Myocyte (in vitro differentiated cells): ENCODE data around the gene CDKN2B-AS1. TPM values are rescaled to one million over a fixed set of nuclear protein-coding genes. Genes with fewer than 3 reads are reported as not detected.

Experiments used
- DNase-seq: peaks from one replicate; pipeline ENCODE4 v3.0.0-alpha.2; 2012; ENCODE audit warnings: low read depth
- total RNA-seq: library from RNA; depleted of rRNA; stranded (reverse); fragments of >200 nt; gene quantifications from 2 replicates; pipeline ENCODE4 v1.2.3, GENCODE V29; 2014

Gene CDKN2B-AS1
- total RNA-seq, 1 donor from 2014 or later, result 2.3 TPM

DNA sequence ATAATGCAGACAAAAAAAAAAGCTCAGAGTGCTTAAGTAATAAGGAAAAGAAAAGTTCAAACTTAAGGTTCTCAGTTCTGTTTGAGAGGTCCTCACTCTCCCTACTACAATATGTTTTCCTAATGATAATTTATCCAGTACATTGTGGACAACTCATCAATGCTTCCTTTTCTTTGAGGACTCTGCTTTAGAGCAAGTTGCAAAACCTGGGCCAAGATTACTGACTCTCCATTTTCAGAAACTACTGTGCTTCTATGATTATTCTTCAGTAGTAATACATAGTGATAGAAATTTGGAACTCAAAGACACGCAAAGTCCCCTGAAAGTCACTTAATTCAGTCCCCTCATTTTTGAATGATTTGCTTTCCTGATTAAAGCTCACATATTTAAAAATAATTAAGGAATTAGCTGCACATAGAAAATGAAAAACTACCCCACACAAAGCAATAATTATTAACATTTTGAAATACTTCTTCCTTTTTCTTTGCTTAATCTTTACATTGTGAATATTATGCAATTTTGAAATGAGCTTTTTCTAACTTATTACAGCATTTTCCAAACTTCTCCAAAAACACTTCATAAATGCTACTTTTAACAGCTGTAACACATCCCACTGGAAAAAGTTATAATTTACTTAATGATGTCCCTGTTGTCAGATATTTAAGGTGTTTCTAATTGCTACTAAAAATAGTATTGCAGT is 11.6 kb upstream of the CDKN2B-AS1 start:
- no peak for DNase-seq

DNA sequence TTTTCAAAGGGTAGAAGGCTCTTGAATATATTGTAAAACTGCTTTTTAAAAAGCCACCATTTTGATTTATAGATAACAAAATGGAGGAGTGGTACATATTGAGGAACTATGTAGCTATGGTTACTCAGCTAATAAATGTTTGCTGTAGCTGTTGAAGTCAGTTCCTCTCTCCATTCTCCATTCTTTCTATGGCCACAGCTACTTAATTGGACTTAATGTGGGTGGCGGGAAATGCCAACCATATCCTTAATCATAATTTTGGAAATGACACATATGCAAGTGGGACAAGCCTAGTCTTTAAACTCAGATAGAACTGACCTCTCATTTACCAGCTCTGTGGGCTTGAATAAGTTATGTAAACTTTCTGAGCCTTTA is 11.0 kb upstream of the CDKN2B-AS1 start:
- no peak for DNase-seq

DNA sequence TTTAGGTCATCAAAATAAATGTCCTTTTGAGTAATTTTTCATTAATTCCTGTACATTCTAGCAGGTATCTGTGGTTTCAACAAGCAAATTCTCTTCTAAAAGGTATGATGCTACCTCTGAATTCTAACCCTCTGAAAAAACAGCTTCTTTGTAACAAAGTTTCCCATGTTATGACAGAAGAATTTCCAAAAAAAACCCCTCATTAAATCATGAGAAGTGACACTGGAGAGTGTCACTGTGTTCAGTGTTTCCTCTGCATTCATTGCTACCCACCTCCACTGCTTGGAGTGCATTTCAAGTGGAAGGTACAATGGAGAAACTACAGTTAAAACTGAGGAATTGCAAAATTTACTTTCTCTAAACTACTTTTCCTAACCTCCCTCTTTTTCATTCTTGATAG is 10.5 kb upstream of the CDKN2B-AS1 start:
- no peak for DNase-seq

DNA sequence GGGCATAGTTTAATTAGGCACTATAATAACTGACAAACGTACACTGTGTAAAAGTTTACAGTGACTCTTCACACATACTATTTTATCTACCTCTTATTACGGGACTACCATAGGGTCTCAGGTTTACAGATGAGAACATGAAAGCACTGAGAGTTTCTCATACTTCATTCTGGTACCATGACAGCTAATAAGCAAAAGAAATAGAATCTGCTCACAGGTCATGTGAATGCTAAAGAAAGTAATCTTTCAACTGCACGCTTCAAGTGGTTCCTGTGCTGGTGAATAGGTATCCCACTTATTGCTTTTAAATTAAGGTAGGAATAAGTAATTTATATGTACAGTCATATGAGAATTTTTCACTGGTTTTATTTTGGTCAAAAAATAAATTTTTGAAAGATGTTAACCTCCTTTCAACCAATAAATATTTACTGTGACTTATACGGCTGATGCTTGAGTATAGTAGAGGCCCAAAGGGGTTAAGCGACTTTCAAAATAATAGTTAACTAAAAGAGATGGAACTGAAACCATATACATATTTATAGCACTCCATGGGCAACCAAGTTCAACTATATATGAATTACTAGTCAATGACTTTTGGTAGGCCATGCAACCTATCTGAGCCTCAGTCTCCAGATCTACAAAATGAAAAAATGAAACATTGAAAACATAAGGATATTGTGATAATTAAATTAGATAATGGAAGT is 8.5 kb upstream of the CDKN2B-AS1 start:
- no peak for DNase-seq

DNA sequence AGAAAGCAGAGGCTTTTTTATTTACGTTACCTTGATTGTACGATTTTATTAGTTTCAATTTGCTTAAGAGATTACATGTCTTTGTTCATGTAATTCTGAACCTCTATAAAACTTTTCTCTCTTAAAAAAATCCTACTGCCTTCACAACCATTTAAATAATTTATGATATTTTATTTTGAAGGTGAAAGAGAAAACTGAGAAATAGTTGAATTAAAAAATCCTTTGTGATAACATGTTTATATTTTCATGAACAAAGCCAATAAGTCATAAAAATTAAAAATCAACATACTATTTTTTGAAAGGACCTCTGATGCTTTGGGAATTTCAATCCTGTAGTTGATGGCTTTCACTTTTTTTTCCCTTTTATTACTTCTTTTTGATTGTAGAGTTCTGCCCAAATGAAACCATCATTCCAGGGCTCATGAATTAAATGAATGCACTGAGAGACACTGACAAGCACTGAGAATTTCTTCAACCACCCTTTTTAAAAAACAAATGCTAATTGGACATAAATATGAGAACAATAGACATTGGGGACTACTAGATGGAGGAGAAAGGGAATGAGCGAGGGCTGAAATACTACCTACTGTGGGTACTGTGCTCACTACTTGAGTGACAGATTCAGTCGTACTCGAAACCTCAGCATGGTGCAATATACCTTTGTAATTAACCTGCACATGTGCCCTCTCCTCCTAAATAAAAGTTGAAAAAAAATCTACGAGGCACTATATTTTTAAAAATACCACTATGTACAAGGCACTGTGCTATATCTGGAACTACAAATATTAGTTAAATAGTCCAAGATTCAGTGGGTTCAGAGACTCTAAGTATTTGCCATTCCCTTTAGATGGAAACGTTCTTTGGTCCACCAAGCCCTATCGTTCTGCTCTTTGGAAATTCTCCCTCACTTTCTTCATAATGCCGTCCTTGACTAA is 6.3 kb upstream of the CDKN2B-AS1 start:
- no peak for DNase-seq

DNA sequence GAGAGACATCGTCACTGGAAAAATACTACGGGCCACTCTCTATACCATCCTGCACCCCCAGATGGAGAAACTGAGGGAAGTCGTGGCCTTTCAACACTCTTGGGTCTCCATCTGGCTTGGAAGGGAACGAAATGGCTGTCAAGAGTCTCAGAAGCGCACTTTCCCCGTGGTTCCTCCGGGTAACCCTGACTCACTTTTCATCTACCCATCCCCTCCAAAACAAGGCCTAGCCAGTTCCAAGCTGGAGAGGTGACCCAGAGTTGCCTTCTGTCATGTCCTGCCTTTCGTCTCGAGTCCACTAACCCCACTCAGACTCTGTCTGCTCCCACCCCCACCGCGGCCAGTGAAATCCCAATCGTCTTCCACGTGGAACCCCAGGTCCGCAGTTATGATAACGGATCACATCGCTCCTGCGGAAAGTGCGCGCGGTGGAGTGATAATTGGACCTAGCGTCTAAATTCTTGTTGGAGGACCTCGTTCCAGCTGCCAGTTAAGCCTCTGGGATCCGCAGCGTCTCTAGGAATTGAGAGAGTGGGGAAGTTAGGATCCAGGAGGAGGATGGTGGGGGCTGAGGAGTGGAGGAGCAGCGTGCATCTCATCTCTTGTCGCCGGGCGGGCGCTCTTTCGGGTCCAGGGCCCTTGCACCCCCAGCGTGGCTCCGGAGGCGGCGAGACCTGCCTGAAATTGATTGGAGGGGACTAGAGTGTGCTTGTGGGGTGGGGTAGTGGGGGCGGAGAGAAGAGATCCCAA is 5.0 kb upstream of the CDKN2B-AS1 start:
- DNase-seq, result no peak

DNA sequence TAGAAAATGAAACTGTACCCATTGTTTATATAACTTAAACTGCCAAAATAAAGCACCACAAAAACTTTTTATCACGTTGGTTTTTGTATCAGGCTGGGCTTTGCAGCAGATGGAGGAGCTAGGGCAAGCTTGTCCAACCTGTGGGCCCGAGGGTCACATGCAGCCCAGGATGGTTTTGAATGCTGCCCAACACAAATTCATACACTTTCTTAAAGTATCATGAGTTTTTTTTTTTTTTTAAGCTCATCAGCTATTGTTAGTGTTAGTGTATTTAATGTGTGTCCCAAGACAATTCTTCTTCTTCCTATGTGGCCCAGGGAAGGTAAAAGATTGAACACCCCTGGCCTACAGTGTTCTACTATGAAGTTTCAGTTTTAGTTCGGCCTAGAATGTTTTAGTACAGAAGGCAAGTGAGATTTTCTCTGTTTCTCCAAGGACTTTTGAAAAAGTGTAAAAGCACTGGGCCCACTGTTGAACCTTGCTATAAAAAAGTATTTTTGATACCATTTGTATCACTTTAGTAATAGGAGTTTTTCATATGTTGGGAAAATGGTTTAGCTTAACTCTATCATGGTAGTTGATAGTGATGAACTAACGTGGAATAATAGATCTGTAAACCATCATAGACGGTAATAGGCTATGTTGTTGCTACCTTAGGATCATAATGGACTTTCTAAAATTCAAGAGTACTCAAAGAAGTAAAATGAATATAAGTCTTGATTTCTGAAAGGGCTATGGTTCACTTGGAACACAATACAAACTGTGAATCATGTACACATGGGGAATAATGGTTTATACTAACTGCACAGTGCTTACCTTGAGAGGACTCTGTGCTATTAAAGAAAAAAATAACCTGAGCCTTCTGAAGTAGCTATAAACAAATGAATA is 3.3 kb upstream of the CDKN2B-AS1 start:
- no peak for DNase-seq

DNA sequence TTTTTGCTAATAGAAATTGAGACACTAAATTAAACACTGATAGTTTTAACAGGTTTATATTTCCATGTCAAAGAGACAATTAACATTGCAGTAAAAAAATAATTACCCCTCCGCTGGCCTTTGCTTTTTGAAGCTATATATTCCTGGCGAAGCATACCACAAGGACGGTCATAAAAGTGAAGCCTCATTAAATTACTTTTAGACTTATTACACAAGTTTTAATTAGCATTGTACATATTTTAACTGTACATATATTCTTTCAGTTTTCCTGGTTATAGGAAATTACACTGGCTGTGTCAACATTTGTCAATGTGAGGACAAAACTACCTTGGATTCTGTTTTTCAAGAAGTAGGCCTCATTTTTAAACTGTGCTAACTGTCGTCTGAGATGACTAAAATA is 1.6 kb upstream of the CDKN2B-AS1 start:
- no peak for DNase-seq

DNA sequence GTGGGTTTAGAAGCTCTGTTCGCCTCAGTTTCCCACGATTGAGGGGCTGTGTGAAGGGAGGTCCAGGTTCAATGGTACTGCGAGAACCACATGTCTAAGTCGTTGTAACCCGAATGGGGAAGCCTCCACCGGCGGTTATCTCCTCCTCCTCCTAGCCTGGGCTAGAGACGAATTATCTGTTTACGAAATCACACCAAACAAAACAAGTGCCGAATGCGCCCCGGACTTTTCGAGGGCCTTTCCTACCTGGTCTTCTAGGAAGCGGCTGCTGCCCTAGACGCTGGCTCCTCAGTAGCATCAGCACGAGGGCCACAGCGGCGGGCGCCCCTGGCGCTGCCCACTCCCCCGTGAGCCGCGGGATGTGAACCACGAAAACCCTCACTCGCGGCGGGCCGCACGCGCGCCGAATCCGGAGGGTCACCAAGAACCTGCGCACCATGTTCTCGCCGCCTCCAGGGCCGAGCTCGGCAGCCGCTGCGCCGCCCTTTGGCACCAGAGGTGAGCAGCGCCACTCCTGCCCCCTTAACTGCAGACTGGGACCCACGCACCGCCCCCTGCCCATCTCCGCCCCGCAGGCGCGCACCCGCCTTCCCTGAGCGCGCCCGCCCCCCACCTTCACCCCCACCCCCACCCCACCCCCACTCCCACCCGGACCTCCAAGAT is 567 bp upstream of the CDKN2B-AS1 start, which contains the start of gene CDKN2A:
Gene CDKN2A (minus strand): TSS at position 500 of the 663 bp plus-strand sequence.
- no peak for DNase-seq

DNA sequence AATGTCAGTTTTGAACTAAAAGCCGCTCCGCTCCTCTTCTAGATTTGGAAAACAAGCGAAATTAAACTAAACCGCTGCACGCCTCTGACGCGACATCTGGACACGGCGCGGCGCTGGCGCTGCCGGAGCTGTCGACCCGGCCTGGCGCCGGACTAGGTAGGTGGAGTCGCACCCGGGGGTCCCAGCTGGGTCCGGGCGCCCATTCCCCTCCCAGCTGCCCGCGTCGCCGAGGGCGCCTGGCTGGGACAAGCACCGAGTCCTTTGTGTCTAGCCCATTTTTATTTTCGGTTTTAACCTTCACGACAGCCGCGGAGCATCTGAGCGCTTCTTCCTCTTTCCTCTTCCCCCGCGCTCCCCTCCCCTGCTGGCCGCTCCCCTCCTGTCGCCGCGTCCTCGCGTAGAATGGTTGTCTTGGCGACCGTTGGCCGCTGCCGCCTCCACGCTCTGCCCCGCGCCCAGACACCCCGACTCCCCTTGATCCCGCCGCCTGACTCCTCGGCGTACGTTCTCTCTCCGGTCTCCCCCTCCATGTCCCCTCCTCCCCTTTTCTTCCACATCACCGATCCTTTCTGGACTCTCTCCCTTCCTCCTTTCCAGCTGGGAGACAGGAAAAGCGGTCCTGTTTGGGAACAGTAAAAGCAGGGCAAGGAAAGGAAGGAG is 545 bp downstream of the CDKN2B-AS1 start:
- DNase-seq, result peak; percentile 78

DNA sequence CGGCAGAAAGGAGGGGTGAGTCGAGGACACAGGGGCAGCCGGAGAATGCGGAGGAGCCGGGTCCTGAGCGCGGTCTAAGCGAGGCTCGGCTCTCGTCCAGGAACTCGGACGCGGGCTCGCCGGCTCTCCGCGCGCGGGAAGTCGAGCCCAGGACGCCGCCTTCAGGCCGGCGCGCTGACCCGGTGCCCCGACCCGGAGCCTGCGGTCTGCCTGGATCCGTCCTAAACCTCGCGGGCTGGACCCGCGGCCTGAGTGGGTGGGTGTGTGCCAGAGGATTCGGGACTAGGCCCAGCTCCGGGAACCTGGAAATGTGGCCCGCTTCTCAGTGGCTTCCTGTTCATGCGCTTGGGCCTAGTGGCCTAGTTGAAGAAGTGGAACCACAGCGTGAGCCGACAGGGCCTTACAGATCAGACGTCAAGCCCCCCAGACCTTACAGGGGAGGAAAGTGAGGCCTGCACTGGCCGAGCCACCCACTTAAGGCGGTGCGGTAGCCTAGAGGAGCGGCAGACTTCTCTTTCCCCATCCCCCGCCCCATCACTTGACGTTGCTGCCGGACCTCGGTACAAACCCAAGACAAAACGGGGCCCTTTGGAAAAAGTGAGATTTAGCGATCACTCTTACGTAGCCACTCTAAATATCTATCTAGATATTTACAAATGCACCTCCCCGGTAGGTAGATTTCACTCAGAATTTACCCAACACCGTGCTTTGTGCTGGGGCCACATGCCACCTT is 1.2 kb downstream of the CDKN2B-AS1 start:
- DNase-seq, result peak; percentile 65

DNA sequence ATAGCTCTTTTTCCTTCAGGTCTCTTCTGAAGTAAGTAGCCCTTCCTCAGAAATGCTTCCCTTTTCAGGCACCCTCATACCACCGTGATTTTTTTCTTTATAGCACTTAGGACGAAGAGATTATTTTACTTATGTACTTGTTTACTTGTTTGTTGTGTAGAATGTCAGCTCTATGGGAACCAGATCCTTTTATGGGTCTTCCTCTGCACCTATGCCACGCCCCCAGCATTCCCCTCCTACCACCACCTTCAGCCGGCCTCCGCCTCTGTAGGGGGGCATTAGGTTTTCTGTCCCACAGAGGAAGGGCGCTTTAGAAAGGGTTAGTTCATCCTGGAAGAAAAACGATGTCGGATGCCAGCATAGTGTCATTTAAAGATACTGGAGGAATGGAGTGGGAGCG is 1.8 kb downstream of the CDKN2B-AS1 start:
- no peak for DNase-seq

DNA sequence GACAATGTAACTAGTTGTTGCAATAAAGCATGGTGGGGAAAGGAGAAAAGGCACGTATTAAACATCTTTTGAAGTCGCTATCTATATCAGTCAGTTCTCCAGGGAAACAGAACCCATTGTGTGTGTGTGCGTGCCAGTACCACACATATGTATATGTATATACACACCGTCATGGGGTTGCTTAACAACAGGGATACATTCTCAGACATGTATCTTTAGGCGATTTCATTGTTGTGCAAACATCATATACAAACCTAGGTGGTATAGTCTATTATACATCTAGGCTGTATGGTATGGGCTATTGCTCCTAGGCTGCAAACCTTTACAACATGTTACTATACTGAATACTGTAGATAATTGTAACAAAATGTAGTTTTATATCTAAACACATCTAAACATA is 2.3 kb downstream of the CDKN2B-AS1 start:
- DNase-seq, result no peak

DNA sequence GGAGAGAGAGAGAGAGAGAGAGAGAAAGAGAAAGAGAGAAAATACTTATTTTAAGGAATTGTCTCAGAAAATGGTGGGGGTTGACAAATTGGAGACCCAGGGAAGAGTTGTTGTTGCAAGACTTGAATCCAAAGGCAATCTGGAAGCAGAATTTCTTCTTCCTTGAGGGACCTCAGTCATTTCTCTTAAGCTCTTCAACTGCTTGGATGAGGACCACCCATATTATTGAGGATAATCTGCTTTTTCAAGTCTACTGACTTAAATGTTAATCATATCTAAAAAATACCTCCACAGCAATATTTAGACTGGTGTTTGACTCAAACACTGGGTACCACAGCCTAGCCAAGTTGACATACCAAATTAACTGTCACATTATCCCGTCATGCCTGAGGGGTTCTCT is 2.9 kb downstream of the CDKN2B-AS1 start:
- no peak for DNase-seq

DNA sequence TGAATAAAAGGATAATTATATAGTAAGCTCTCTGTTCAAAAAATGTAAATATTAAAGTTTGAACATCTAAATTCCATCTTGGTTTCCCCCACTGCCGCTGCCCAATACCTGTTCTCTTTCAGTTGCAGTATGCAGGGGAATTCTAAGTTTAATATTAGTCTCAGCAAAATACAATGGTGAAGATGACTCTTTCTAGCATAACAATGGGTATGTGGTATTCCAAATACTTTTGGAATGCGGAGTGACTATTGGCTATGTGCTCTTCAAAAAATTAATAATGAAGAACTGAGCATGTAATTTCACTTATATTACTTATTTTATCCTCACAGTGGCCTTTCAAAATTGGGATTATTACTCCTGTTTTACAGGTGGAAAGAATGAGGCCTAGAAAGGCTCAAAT is 3.4 kb downstream of the CDKN2B-AS1 start:
- DNase-seq, result no peak

DNA sequence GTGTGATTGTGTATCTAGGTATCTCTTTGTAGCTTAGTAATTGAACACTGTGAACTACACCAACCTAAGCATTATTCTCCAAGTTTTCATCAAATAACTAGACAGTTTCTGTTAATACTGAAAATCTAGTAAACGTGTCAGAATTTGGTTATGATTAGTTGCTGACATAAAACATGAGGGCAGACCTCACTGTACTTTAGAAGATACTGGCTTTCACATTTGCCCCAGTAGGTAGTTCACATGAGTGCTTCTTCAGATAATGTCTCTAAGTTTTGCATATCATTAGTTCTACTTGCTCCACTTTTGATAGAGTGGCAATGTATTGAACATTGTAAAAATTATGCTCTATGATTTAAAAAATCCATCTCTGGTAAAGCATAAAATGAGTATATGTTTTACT is 7.4 kb downstream of the CDKN2B-AS1 start:
- DNase-seq, result no peak

DNA sequence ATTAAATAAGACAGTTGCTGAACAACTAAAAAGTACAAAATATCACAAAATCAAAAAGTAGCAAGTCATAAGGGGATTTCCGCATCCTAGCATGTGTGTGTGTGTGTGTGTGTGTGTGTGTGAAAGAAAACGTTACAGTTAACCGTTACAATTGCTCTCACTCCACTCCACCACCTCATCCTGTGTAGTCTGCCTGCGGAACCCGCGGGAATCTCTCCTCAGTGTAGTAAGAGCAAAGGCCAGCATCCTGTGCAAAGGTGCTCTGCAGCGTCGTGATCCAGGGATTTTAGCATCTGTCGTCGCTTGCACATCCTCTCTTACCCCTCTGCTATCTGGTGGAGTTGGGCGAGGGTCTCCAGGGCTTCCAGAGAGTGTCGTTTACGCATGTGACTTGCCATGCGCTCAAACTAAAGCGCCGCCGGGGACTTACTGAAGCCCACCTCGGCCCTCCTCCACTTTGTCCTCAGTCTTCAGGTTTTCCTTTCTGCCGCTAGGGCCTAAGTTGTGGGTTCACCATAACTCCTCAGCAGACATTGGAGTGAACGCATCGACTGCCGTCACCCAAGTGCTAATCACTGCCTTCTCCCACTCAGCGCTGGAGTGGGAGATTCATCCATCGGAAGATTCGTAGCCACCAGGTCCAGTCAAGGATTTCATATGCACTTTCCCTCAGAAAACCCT is 10.6 kb downstream of the CDKN2B-AS1 start:
- DNase-seq, result no peak
